GM18511 (cell line): ENCODE results near the gene CDC42EP3.

ENCODE experiments used
- ATAC-seq: cut with Tn5 transposase; IDR thresholded peaks from one replicate; pipeline ENCODE4 v1.9.1; 2021; ENCODE audit warnings: mild to moderate bottlenecking, moderate library complexity; ENCODE audit not compliant: unreplicated experiment

Gene CDC42EP3

GRCh38 chr2:37683921-37684780 is 12.7 kb upstream of the CDC42EP3 start:
- ATAC-seq, result peak; percentile 57

GRCh38 chr2:37683241-37683640 is 11.8 kb upstream of the CDC42EP3 start:
- no peak for ATAC-seq

GRCh38 chr2:37682473-37682872 is 11.0 kb upstream of the CDC42EP3 start:
- no peak for ATAC-seq

- no peak for ATAC-seq
These were observed 10.1 kb upstream of the CDC42EP3 start for GRCh38 chr2:37681587-37681986.

GRCh38 chr2:37679072-37679695 is 7.7 kb upstream of the CDC42EP3 start:
- no peak for ATAC-seq

GRCh38 chr2:37676274-37676673 is 4.8 kb upstream of the CDC42EP3 start:
- no peak for ATAC-seq

- no peak for ATAC-seq
These were observed 3.5 kb upstream of the CDC42EP3 start for GRCh38 chr2:37674946-37675345.

GRCh38 chr2:37672870-37673184 is 1.4 kb upstream of the CDC42EP3 start:
- ATAC-seq, result no peak

- ATAC-seq, result peak; percentile 59
These were observed 845 bp upstream of the CDC42EP3 start for GRCh38 chr2:37672104-37672869.

GRCh38 chr2:37671816-37672103 is 318 bp upstream of the CDC42EP3 start:
- ATAC-seq, result no peak

GRCh38 chr2:37670378-37671008 is 949 bp downstream of the CDC42EP3 start:
- ATAC-seq, result no peak

GRCh38 chr2:37669446-37669845 is 2.0 kb downstream of the CDC42EP3 start:
- no peak for ATAC-seq

GRCh38 chr2:37667704-37668103 is 3.7 kb downstream of the CDC42EP3 start:
- no peak for ATAC-seq

- ATAC-seq, result no peak
These were observed 4.7 kb downstream of the CDC42EP3 start for GRCh38 chr2:37666772-37667171.

GRCh38 chr2:37665604-37666362 is 5.7 kb downstream of the CDC42EP3 start:
- no peak for ATAC-seq

- no peak for ATAC-seq
These were observed 6.4 kb downstream of the CDC42EP3 start for GRCh38 chr2:37665043-37665442.

- ATAC-seq, result no peak
These were observed 7.2 kb downstream of the CDC42EP3 start for GRCh38 chr2:37664231-37664643.

- ATAC-seq, result no peak
These were observed 8.1 kb downstream of the CDC42EP3 start for GRCh38 chr2:37663390-37663789.

- no peak for ATAC-seq
These were observed 11.7 kb downstream of the CDC42EP3 start for GRCh38 chr2:37659723-37660122.

GRCh38 chr2:37658682-37659081 is 12.8 kb downstream of the CDC42EP3 start:
- no peak for ATAC-seq

- ATAC-seq, result no peak
These were observed 14.0 kb downstream of the CDC42EP3 start for GRCh38 chr2:37657471-37657870.
